NK-92 (cell line): ENCODE results near the gene TRPM2.
"Not testable (repeated sequence)": the region's sequence is repeated elsewhere in the genome, so short reads cannot be mapped to it uniquely, and the experiment has no call there.

ENCODE experiments used
- DNase-seq: peaks from one replicate; lab custom pipeline; 2025; ENCODE audit not compliant: unreplicated experiment; lab: John Stamatoyannopoulos, UW

TRPM2 gene

GRCh38 chr21:44391345-44392091 is 38.1 kb downstream of the TRPM2 start:
- DNase-seq, result no peak

- no peak for DNase-seq
Observed at GRCh38 chr21:44392185-44392584, 38.8 kb downstream of the TRPM2 start.

- DNase-seq, result no peak
Observed at GRCh38 chr21:44392916-44393315, 39.5 kb downstream of the TRPM2 start.

GRCh38 chr21:44394733-44395132 is 41.3 kb downstream of the TRPM2 start:
- no peak for DNase-seq

- DNase-seq, result no peak
Observed at GRCh38 chr21:44395260-44395659, 41.8 kb downstream of the TRPM2 start.

- not testable (repeated sequence) for DNase-seq
Observed at GRCh38 chr21:44396803-44397202, 43.4 kb downstream of the TRPM2 start.

GRCh38 chr21:44397431-44398031 is 44.1 kb downstream of the TRPM2 start:
- no peak for DNase-seq

- DNase-seq, result no peak
Observed at GRCh38 chr21:44398499-44398898, 45.1 kb downstream of the TRPM2 start.

- DNase-seq, result no peak
Observed at GRCh38 chr21:44399151-44399954, 45.9 kb downstream of the TRPM2 start.

- no peak for DNase-seq
Observed at GRCh38 chr21:44399955-44400790, 46.8 kb downstream of the TRPM2 start.

GRCh38 chr21:44400791-44401385 is 47.5 kb downstream of the TRPM2 start:
- no peak for DNase-seq

- DNase-seq, result no peak
Observed at GRCh38 chr21:44401386-44402160, 48.2 kb downstream of the TRPM2 start.

- no peak for DNase-seq
Observed at GRCh38 chr21:44402323-44403105, 49.1 kb downstream of the TRPM2 start.

GRCh38 chr21:44403106-44404020 is 49.9 kb downstream of the TRPM2 start:
- DNase-seq, result no peak

- not testable (repeated sequence) for DNase-seq
Observed at GRCh38 chr21:44404482-44404881, 51.1 kb downstream of the TRPM2 start.

GRCh38 chr21:44405091-44405947 is 51.9 kb downstream of the TRPM2 start:
- no peak for DNase-seq
